Parathyroid adenoma (tissue), 2 donors: ENCODE measurements around the gene UNK.

Experiments used
- H2AFZ ChIP-seq: fragments of 300-600 bp; sonication (generic); one replicate; pipeline ENCODE4 v1.7.0; 2017; ENCODE audit warnings: antibody characterized with exemption, mild to moderate bottlenecking
- H3K27ac ChIP-seq: fragments of 300-600 bp; sonication (generic); one replicate; pipeline ENCODE4 v1.7.0; 2017
- H3K27me3 ChIP-seq: fragments of 300-600 bp; sonication (generic); one replicate; pipeline ENCODE4 v1.7.0; 2017; ENCODE audit warnings: low read length; ENCODE audit not compliant: control insufficient read depth, insufficient read depth
- H3K36me3 ChIP-seq: fragments of 300-600 bp; sonication (generic); one replicate; pipeline ENCODE4 v1.7.0; 2017; ENCODE audit warnings: low read length; ENCODE audit not compliant: control insufficient read depth, insufficient read depth
- H3K4me1 ChIP-seq: fragments of 300-600 bp; sonication (generic); one replicate; pipeline ENCODE4 v1.7.0; 2017; ENCODE audit warnings: control low read depth
- H3K4me2 ChIP-seq: fragments of 300-600 bp; sonication (generic); one replicate; pipeline ENCODE4 v1.7.0; 2017; ENCODE audit warnings: low read length
- H3K4me3 ChIP-seq: fragments of 300-600 bp; sonication (generic); one replicate; pipeline ENCODE4 v1.7.0; 2017; ENCODE audit warnings: low read depth, low read length
- H3K79me2 ChIP-seq: fragments of 300-600 bp; sonication (generic); one replicate; pipeline ENCODE4 v1.7.0; 2017; ENCODE audit warnings: control low read depth
- H3K9ac ChIP-seq: fragments of 300-600 bp; sonication (generic); one replicate; pipeline ENCODE4 v1.7.0; 2017; ENCODE audit warnings: mild to moderate bottlenecking
- H3K9me3 ChIP-seq: fragments of 300-600 bp; sonication (generic); one replicate; pipeline ENCODE4 v1.7.0; 2017; ENCODE audit warnings: low read length; ENCODE audit not compliant: control insufficient read depth
- CTCF ChIP-seq: fragments of 300-600 bp; sonication (generic); IDR thresholded peaks from one replicate; pipeline ENCODE4 v1.7.0; 2017; ENCODE audit warnings: antibody characterized with exemption, mild to moderate bottlenecking
- donor health status: primary hyperparathyroidism.

UNK gene

GRCh38 chr17:75754378-75755204, 30.0 kb upstream of the UNK start:
- Histone ChIP-seq H3K4me3 (no peak overlapping the region), H2AFZ (peak overlapping the region; percentile 94), H3K36me3 (no peaks in the 10 kb centered on the region), H3K4me1 (peaks cover 14% of the 10 kb centered on the region), H3K4me2 (peak overlapping the region; percentile 74), H3K79me2 (no peaks in the 10 kb centered on the region), H3K27ac (no peak overlapping the region), H3K9ac (no peak overlapping the region), H3K27me3 (no peaks in the 10 kb centered on the region), H3K9me3 (no peaks in the 10 kb centered on the region)
- TF ChIP-seq CTCF, result no peak

- no peak for TF ChIP-seq CTCF
- Histone ChIP-seq H3K79me2 (no peaks in the 10 kb centered on the region), H3K9me3 (no peaks in the 10 kb centered on the region), H2AFZ (no peak overlapping the region), H3K4me1 (peaks cover 14% of the 10 kb centered on the region), H3K27ac (no peak overlapping the region), H3K27me3 (no peaks in the 10 kb centered on the region), H3K36me3 (no peaks in the 10 kb centered on the region), H3K4me3 (no peak overlapping the region), H3K4me2 (no peak overlapping the region), H3K9ac (no peak overlapping the region)
Observed at GRCh38 chr17:75755205-75755901, 29.3 kb upstream of the UNK start.

DNA sequence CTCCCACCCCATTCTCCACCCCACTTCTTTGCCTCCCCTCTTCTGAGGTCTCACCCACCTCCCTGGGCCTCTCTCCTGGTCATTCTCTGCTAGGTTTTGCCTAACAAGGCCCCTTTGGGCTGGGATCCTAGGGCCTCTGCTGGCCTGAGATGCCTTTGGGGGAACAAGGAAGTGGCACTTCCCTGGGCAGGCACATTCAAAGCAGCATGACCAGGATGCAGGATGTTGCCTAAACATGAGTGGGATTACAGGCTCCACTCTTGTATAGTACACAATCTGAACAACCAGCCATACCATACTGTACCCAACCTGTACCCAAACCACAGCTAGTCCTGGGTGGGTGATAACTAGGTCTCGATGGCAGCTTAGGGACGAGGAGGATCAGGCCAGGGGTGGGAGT, 28.6 kb upstream of the UNK start:
- Histone ChIP-seq H3K36me3 (no peaks in the 10 kb centered on the region), H3K4me1 (peaks cover 14% of the 10 kb centered on the region), H3K4me2 (no peak overlapping the region), H3K9me3 (no peaks in the 10 kb centered on the region), H3K27me3 (no peaks in the 10 kb centered on the region), H3K9ac (no peak overlapping the region), H3K79me2 (no peaks in the 10 kb centered on the region), H2AFZ (no peak overlapping the region), H3K27ac (no peak overlapping the region), H3K4me3 (no peak overlapping the region)
- no peak for TF ChIP-seq CTCF

DNA sequence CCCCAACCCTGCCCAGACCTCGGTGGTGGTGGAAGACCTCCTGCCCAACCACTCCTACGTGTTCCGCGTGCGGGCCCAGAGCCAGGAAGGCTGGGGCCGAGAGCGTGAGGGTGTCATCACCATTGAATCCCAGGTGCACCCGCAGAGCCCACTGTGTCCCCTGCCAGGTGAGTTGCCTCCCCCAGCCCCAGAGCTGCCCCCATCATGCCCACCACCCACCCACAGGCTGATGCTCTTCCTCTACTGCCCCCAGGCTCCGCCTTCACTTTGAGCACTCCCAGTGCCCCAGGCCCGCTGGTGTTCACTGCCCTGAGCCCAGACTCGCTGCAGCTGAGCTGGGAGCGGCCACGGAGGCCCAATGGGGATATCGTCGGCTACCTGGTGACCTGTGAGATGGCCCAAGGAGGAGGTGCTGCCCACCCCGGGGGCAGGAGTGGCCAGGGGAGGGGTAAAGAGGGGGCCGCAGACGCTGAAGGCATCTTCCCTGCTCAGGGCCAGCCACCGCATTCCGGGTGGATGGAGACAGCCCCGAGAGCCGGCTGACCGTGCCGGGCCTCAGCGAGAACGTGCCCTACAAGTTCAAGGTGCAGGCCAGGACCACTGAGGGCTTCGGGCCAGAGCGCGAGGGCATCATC, 28.0 kb upstream of the UNK start:
- H3K9ac ChIP-seq, result no peak overlapping the region

More for the DNA sequence above, 28.0 kb upstream of the UNK start:
- Histone ChIP-seq H3K27ac (no peak overlapping the region), H3K4me1 (peaks cover 14% of the 10 kb centered on the region), H2AFZ (no peak overlapping the region), H3K4me2 (no peak overlapping the region), H3K27me3 (no peaks in the 10 kb centered on the region), H3K9me3 (no peaks in the 10 kb centered on the region), H3K36me3 (no peaks in the 10 kb centered on the region), H3K79me2 (no peaks in the 10 kb centered on the region), H3K4me3 (no peak overlapping the region)
- TF ChIP-seq CTCF, result no peak
